HT1080 (cell line): ENCODE data around the gene HSD11B2. TPM values are rescaled to one million over a fixed set of nuclear protein-coding genes. Genes with fewer than 3 reads are reported as not detected.
A peak's percentile ranks its signal among the peaks of the same experiment; 100 is the strongest.
"Not testable (repeated sequence)": the region's sequence is repeated elsewhere in the genome, so short reads cannot be mapped to it uniquely, and the experiment has no call there.

Experiments
- DNase-seq: peaks from one replicate; pipeline ENCODE4 v3.0.0-alpha.2; 2015; ENCODE audit warnings: low read depth
- total RNA-seq: library from RNA; depleted of rRNA; stranded (reverse); fragments of >200 nt; shearing (Covaris generic); gene quantifications from 2 replicates; pipeline ENCODE4 v1.2.3, GENCODE V29; 2014

Gene HSD11B2
- total RNA-seq, 1 experiment from 2014 or later = 1.0 TPM

- no peak for DNase-seq
These were observed 16.7 kb upstream of the HSD11B2 start for GRCh38 chr16:67413978-67414911.

DNA sequence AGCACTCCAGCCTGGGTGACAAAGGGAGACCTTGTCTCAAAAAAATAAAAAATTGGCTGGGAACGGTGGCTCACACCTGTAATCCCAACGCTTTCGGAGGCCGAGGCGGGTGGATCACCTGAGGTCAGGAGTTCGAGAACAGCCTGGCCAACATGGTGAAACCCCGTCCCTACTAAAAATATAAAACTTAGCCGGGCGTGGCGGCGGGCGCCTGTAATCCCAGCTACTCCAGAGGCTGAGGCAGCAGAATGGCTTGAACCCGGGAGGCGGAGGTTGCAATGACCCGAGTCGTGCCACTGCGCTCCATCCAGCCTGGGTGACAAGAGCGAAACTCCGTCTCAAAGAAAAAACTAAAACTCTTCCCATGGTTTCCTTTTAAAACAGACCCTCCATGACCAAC lies 15.5 kb upstream of the HSD11B2 start:
- not testable (repeated sequence) for DNase-seq

- DNase-seq = peak; percentile 57
These were observed 14.8 kb upstream of the HSD11B2 start, which contains the start of gene ZDHHC1 for GRCh38 chr16:67415872-67416793. ZDHHC1 (minus strand) TSS chr16:67416477; CDS start chr16:67407775, 8,702 bp downstream.

DNA sequence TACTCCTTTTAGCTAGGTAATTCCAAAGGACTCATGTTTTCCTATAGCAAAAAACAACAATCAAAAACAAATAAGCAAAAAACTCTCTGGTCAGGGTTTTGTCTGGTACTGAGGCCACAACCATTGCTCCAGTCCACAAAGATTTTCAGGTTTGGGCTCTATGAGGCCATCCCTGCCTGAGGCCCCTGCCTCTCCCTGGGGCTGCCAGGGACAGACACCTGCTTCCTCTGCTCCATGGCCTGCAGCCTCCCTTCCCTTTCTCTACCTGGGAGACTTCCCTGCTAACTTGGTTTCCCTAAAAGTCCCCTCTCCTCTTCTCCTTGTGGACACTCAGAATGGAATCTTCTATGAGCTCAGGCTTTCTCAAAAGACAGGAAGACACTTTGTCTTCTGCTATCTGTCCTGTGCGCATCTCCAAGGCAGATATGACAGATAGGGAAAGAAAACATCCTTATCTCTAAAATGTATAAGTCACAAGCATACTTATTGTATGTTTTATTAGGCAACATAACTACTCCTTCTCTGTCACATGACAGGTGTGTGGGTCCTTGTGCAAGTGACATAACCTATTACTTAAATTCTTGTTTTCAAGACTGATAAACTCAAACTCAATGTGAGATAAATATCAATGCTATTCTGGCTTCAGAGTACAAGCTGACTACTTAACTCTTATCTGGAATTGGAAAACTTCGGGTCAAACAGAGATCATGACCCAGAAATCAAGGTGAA lies 13.4 kb upstream of the HSD11B2 start:
- no peak for DNase-seq

DNA sequence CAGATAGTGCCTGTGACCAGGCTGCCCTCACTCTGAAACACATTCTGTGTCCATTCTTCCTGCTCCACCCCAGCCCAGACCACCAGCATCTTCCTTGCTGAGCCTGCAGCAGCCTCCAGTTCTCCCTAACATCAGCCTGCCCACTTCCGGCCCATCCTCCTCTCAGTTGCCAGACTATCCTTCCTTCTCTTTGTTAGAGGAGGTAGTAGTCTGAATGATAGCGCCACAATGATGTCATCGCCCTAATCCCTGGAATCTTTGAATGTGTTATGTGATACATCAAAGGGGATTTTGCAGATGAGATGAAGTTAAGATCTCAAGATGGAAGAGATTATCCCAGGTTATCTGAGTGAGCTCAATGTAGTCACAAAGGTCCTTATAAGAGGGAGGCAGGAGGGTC lies 11.4 kb upstream of the HSD11B2 start:
- peak; percentile 59 for DNase-seq

- DNase-seq = no peak
These were observed 11.0 kb upstream of the HSD11B2 start for GRCh38 chr16:67419931-67420330.

- DNase-seq = no peak
These were observed 9.9 kb upstream of the HSD11B2 start for GRCh38 chr16:67421030-67421429.

DNA sequence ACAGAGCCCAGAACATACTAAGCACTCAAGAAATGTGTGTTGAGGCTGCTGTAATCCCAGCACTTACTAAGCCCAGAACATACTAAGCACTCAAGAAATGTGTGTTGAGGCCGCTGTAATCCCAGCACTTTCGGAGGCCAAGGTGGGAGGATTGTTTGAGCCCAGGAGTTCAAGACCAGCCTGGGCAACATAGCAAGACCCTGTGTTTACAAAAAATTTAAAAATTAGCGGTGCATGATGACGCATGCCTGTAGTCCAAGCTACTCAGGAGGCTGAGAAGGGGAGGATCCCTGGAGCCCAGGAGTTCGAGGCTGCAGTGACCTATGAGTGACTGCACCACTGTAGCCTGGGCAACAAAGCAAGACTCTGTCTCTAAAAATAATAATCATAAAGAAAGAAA lies 7.9 kb upstream of the HSD11B2 start:
- no peak for DNase-seq

DNA sequence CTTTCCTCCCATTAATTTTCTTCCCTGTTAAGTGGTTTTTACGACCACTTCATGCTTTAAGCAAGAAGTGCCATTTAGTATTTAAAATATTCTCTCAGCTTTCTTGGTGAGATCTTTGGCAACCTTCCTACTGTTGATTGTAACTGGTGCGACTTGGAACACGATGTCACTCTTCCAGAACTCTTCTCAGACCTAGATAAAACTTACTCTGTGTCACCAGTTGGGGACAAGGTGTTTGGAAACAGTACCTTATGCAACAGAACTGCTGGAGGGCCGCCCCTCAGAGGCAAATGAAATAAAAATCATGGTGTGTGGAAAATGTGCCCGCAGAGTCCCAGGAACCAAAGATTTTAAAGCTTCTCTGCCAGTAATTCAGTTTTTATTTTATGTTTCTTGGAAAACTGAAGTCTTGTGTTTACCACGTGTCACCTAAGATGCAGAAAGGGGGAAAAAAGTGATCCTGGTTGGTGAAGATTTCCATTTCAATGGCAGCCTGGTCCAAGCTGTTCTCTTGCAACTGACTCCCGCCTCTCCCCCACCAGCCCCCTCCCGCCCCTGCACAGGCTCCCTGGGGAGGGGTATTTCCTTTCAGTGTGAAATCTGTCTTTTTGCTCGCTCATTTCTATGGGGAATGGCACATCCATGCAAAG lies 7.2 kb upstream of the HSD11B2 start:
- DNase-seq = no peak

GRCh38 chr16:67424261-67424615 lies 6.7 kb upstream of the HSD11B2 start:
- DNase-seq = no peak

GRCh38 chr16:67425061-67425460 lies 5.9 kb upstream of the HSD11B2 start:
- DNase-seq = no peak

DNA sequence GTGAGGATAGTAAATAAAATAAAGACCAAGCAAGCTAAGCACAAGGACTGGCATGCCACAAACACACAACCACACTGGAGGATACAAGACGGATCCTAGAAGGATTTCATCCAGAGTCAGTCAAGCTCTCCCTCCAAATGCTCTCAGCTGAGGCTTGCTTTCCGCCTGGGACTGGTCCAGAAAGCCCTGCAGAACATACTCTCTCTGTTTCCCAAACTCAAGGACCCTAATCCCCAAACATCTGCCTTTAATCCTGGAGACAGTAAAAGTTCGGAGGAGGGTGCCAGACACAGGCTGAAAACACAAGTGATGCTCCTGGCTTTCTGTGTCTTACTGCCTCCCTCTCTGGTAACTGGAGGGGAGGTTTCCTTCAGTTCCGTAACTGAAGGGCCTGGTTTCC lies 5.3 kb upstream of the HSD11B2 start:
- DNase-seq = no peak

GRCh38 chr16:67426022-67426421 lies 4.9 kb upstream of the HSD11B2 start:
- no peak for DNase-seq

DNA sequence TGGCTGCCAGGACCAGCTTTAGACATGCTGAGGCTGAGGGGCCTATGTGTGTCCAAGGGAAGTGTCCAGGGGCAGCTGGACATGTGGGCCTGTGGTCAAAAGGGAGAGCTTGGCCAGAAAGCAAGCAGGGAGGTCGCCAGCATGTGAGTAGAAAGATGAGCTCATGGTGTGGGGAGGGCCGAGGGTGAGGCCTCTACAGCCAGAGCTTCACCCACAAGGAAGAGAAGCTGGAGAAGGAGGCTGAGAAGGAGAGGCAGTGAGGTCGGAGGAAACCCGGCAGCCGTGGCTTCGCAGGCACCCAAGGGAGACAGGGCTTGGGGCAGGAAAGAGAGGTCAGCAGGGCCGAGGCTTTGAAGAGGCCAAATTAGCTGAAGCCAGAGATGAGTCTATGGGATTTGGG lies 4.0 kb upstream of the HSD11B2 start:
- no peak for DNase-seq

GRCh38 chr16:67428146-67428731 lies 2.7 kb upstream of the HSD11B2 start:
- DNase-seq = peak; percentile 42

- DNase-seq = no peak
These were observed 1.7 kb upstream of the HSD11B2 start for GRCh38 chr16:67429053-67429798.

- DNase-seq = no peak
These were observed 970 bp upstream of the HSD11B2 start for GRCh38 chr16:67429799-67430503.

DNA sequence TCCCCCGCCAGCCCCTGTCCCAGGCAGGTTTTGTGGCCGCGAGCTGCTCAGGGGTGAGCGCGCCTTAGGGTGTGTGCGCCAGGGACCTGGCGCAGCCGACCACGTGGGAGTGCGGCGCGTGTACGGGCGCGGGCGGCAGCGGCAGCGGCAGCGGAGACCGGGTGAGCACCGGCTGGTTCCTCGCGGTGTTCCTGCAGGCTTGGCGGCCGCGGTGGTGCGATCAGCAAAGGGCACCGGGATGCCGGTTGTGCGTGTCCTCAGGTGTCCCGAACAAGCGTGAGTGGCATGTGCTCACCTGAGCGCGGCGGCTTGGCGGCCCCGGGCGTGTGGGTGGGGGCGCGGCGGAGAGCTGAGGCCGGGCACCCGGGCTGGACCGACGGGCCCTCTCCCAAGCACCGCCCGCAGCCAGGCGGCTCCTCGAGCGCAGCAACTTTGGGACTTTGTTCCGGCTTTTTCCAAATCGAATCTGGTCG lies 381 bp upstream of the HSD11B2 start:
- no peak for DNase-seq
